A549 (cell line): Measurements from ENCODE around the gene RAPGEF5. TPM values are rescaled to one million over a fixed set of nuclear protein-coding genes. Genes with fewer than 3 reads are reported as not detected.

ENCODE experiments used
- ATAC-seq, 2 experiments: fragments of 200-7000 bp in 1 of 2; fragments of >200 bp in 1 of 2; cut with Nextera tagmentation in 1 of 2; cut with Tn5 transposase in 1 of 2; 3 replicates each; pipeline versions ENCODE4 v1.8.0 to v1.9.1; 2018 to 2020; ENCODE audit warnings: mild to moderate bottlenecking in 1 of 2, moderate library complexity in 1 of 2
- CTCF ChIA-PET: fragments of 300-600 bp; sonication (Branson Sonifier 250); formaldehyde crosslinking; extraction: SDS; loops from one replicate; lab custom pipeline; 2021; ENCODE audit warnings: antibody characterized with exemption, inconsistent platforms; lab: Yijun Ruan, JAX
- POLR2A ChIA-PET: fragments of 350-600 bp; formaldehyde crosslinking; extraction: SDS; loops from one replicate; lab custom pipeline; 2021; ENCODE audit warnings: antibody characterized with exemption, inconsistent platforms; lab: Yijun Ruan, JAX
- DNase-seq, 2 experiments: peaks; one replicate each; pipeline versions ENCODE4 v3.0.0 to v3.0.0-alpha.2; 2011 to 2016; ENCODE audit warnings: low read depth in 1 of 2, low spot score in 1 of 2
- FAIRE-seq: peaks from 2 replicates; lab custom pipeline; 2011; peaks lifted over from hg19 to GRCh38; lab: Jason Lieb, UNC
- H3K27ac ChIP-seq, 2 experiments: fragments of >200 bp; sonication (Bioruptor Twin); formaldehyde crosslinking; 3 replicates each; pipeline ENCODE4 v1.5.1; 2016 to 2017
- H3K4me1 ChIP-seq: fragments of >200 bp; sonication (Bioruptor Twin); formaldehyde crosslinking; 3 replicates; pipeline ENCODE4 v1.6.1; 2016
- H3K4me2 ChIP-seq: fragments of >200 bp; sonication (Bioruptor Twin); formaldehyde crosslinking; 3 replicates; pipeline ENCODE4 v1.6.1; 2016
- H3K4me3 ChIP-seq: fragments of >200 bp; sonication (Bioruptor Twin); formaldehyde crosslinking; 3 replicates; pipeline ENCODE4 v1.5.1; 2016
- H3K9me3 ChIP-seq: fragments of >200 bp; sonication (Bioruptor Twin); formaldehyde crosslinking; 3 replicates; pipeline ENCODE4 v1.6.1; 2016
- BHLHE40 ChIP-seq: IDR thresholded peaks from 2 replicates; pipeline ENCODE4 v1.6.1; 2012; ENCODE audit warnings: low read depth, low read length, inconsistent platforms
- CBX2 ChIP-seq: fragments of 200-600 bp; sonication (generic); IDR thresholded peaks from 2 replicates; pipeline ENCODE4 v1.6.1; 2016; ENCODE audit warnings: low read depth, mild to moderate bottlenecking, borderline replicate concordance
- CEBPB ChIP-seq, 2 experiments: fragments of >200 bp in 1 of 2; sonication (Bioruptor Twin) in 1 of 2; formaldehyde crosslinking in 1 of 2; IDR thresholded peaks; 2 replicates each; pipeline ENCODE4 v1.6.1; 2012 to 2016
- CHD2 ChIP-seq: fragments of 150-350 bp; IDR thresholded peaks from 2 replicates; pipeline ENCODE4 v1.6.1; 2014; ENCODE audit warnings: low read length; ENCODE audit not compliant: partially characterized antibody
- E2F6 ChIP-seq: IDR thresholded peaks from 2 replicates; pipeline ENCODE4 v1.6.1; 2012; ENCODE audit warnings: low read depth, borderline replicate concordance
- ESRRA ChIP-seq: fragments of 150-350 bp; IDR thresholded peaks from 2 replicates; pipeline ENCODE4 v1.6.1; 2014; ENCODE audit warnings: mild to moderate bottlenecking, low read length, borderline replicate concordance
- FOSL2 ChIP-seq, 2 experiments: fragments of 450-650 bp in 1 of 2; fragments of >200 bp in 1 of 2; sonication (Bioruptor Twin) in 1 of 2; formaldehyde crosslinking; IDR thresholded peaks; 2 replicates each; pipeline versions ENCODE4 v1.5.0 to v1.6.1; 2016 to 2020; ENCODE audit warnings: mild to moderate bottlenecking in 1 of 2, moderate library complexity in 1 of 2
- HDAC2 ChIP-seq: fragments of 200-600 bp; sonication (generic); IDR thresholded peaks from 2 replicates; pipeline ENCODE4 v1.6.1; 2016
- HEYL ChIP-seq: fragments of 250-450 bp; sonication (Bioruptor Pico); IDR thresholded peaks from 2 replicates; pipeline ENCODE4 v1.8.0; 2021; ENCODE audit warnings: mild to moderate bottlenecking, moderate library complexity
- HOXA7 ChIP-seq: fragments of 250-450 bp; sonication (Bioruptor Pico); IDR thresholded peaks from 2 replicates; pipeline ENCODE4 v1.5.0; 2020; ENCODE audit warnings: mild to moderate bottlenecking, moderate library complexity
- HOXB5 ChIP-seq: fragments of 250-450 bp; sonication (Bioruptor Pico); IDR thresholded peaks from 2 replicates; pipeline ENCODE4 v1.5.0; 2020; ENCODE audit warnings: mild to moderate bottlenecking, moderate library complexity
- MAFK ChIP-seq: fragments of 450-650 bp; IDR thresholded peaks from 2 replicates; pipeline ENCODE4 v1.6.1; 2014; ENCODE audit not compliant: partially characterized antibody
- NFE2L2 ChIP-seq: fragments of 150-350 bp; conservative IDR thresholded peaks from 2 replicates; pipeline ENCODE4 v1.6.1; 2014; ENCODE audit warnings: low read length
- PHF8 ChIP-seq: fragments of 200-600 bp; sonication (generic); IDR thresholded peaks from 2 replicates; pipeline ENCODE4 v1.6.1; 2016; ENCODE audit warnings: low read depth, mild to moderate bottlenecking, antibody characterized with exemption, moderate library complexity, borderline replicate concordance
- RNF2 ChIP-seq: fragments of 200-600 bp; sonication (generic); IDR thresholded peaks from 2 replicates; pipeline ENCODE4 v1.6.1; 2016; ENCODE audit warnings: low read depth, mild to moderate bottlenecking, antibody characterized with exemption, moderate library complexity, borderline replicate concordance
- TP53 ChIP-seq: fragments of 250-450 bp; sonication (Bioruptor Pico); IDR thresholded peaks from 2 replicates; pipeline ENCODE4 v1.5.0; 2021; ENCODE audit warnings: mild to moderate bottlenecking, moderate library complexity
- USF2 ChIP-seq: fragments of 450-650 bp; IDR thresholded peaks from 2 replicates; pipeline ENCODE4 v1.6.1; 2014; ENCODE audit warnings: antibody characterized with exemption
- ZFP36 ChIP-seq: fragments of 450-650 bp; IDR thresholded peaks from 2 replicates; pipeline ENCODE4 v1.6.1; 2014; ENCODE audit warnings: borderline replicate concordance; ENCODE audit not compliant: partially characterized antibody
- ZSCAN20 ChIP-seq: fragments of 250-450 bp; sonication (Bioruptor Pico); IDR thresholded peaks from 2 replicates; pipeline ENCODE4 v1.8.0; 2022; ENCODE audit warnings: mild to moderate bottlenecking, moderate library complexity
- WGBS: methylation state at CpG from one replicate; pipeline ENCODE4 v1.1.6; 2017; ENCODE audit errors: missing lambda C conversion rate; 5-methylcytosine and 5-hydroxymethylcytosine counted together
- polyA plus RNA-seq, 4 experiments: library from polyadenylated mRNA; depleted of rRNA in 3 of 4; stranded (reverse); fragments of >200 nt; fragmentation: RNase III in 1 of 4; extraction: RNeasy Plus Mini Kit Qiagen cat#74134 plus additional on column Dnase treatment in 1 of 4; gene quantifications; 2 replicates in 3 of 4; 3 replicates in 1 of 4; pipeline ENCODE4 v1.2.3, GENCODE V29; 2011 to 2017
- TF ChIP-seq, protein P1 (sequence below): fragments of 250-450 bp; sonication (Bioruptor Pico); IDR thresholded peaks from 2 replicates; pipeline ENCODE4 v1.5.0; 2021; ENCODE audit warnings: mild to moderate bottlenecking, moderate library complexity, borderline replicate concordance

RAPGEF5 gene
- polyA plus RNA-seq, 2 of the 4 experiments (the other 2 are of a cell fraction) = 0.03 to 0.14 TPM

DNA sequence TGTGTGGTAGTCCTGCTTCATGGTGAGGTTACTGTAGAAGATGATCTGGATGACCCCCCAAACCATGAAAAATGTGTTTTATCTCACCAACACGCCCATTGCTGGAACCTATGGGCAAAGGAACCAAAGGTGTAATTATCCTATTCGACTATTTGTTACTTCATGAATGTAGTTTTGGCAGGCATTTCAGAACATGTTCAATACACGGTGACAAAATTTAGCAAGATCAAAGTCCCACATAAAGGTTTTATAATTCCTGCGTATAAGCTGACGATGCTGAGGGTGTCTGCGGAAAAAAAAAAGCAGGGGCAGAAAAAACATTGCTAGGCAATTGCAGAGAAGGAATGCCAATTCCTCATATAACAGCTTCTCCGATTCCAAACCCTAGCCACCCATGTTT is 13.3 kb downstream of the RAPGEF5 start:
- WGBS = 23% methylated on average over 7 of the region's 7 CpGs
- TF ChIP-seq TP53 (CRISPR knock-in tag) (no peak), ESRRA (no peak), HDAC2 (no peak), E2F6 (no peak), CHD2 (no peak), FOSL2 (IDR thresholded peaks at IDR 0.05) (no peak), FOSL2 (CRISPR knock-in tag; IDR thresholded peaks at IDR 0.05) (no peak), HEYL (no peak), MAFK (no peak), ZFP36 (no peak), HOXB5 (CRISPR knock-in tag) (no peak), CBX2 (no peak)
- TF ChIP-seq, protein P1, sequence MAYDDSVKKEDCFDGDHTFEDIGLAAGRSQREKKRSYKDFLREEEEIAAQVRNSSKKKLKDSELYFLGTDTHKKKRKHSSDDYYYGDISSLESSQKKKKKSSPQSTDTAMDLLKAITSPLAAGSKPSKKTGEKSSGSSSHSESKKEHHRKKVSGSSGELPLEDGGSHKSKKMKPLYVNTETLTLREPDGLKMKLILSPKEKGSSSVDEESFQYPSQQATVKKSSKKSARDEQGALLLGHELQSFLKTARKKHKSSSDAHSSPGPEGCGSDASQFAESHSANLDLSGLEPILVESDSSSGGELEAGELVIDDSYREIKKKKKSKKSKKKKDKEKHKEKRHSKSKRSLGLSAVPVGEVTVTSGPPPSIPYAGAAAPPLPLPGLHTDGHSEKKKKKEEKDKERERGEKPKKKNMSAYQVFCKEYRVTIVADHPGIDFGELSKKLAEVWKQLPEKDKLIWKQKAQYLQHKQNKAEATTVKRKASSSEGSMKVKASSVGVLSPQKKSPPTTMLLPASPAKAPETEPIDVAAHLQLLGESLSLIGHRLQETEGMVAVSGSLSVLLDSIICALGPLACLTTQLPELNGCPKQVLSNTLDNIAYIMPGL (CRISPR knock-in tag) = no peak
- TF ChIP-seq, all 56 proteins: peak for 0
- no peak for FAIRE-seq

GRCh38 chr7:22343071-22343470 is 13.9 kb downstream of the RAPGEF5 start:
- CTCF ChIA-PET = no interaction called here
- H3K4me3 ChIP-seq = no peak overlapping the region
- ATAC-seq (no peak), FAIRE-seq (no peak), DNase-seq (no peak)
- no peaks in the 10 kb centered on the region for H3K4me1 ChIP-seq
- no peak for TF ChIP-seq NFE2L2
- no peak for TF ChIP-seq USF2
- TF ChIP-seq PHF8 = no peak
- no peak for TF ChIP-seq CEBPB (IDR thresholded peaks at IDR 0.05)
- TF ChIP-seq ZSCAN20 (CRISPR knock-in tag) = no peak
- POLR2A ChIA-PET = no interaction called here
- H3K9me3 ChIP-seq = no peaks in the 10 kb centered on the region
- H3K4me2 ChIP-seq = no peak overlapping the region
- 33% methylated on average over 5 of the region's 5 CpGs for WGBS
- no peak overlapping the region for H3K27ac ChIP-seq

More for the DNA sequence above, 13.3 kb downstream of the RAPGEF5 start:
- H3K4me2 ChIP-seq = no peak overlapping the region
- H3K4me3 ChIP-seq = no peak overlapping the region
- POLR2A ChIA-PET = no interaction called here
- H3K9me3 ChIP-seq = no peaks in the 10 kb centered on the region
- no peak overlapping the region for H3K27ac ChIP-seq
- no peaks in the 10 kb centered on the region for H3K4me1 ChIP-seq
- ATAC-seq (no peak), DNase-seq (no peak)
- CTCF ChIA-PET = no interaction called here

DNA sequence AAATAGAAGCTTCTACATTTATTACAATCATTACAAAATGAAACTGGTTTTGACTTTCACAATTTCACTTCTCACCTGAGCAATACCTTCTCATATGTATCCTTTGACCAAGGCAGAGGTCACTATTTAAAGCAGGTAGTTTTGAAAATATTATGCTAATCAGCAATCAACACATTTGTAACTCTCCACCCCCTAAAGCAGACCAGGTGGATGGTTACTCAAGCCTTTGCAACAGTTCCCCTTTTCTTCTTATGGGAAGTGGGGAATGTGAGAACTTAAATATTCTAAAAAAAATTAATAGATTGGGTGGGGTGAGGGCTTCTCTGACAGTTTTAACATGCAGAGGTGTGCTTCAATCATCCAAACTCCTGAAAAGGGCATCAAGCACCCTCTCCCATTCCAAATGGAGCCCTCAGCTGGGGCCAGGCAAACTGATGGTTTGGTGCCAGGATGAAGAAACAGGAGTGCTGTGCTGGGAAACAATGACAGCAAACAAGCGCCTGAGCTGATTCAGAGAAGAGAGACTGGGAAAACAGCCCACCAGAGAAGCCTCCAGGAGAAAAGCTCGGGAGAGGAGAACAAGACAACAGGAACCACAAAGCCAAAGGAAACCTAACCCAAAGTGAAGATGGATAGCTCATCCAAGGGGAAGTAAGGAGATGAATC is 17.1 kb downstream of the RAPGEF5 start:
- POLR2A ChIA-PET = no interaction called here
- Histone ChIP-seq H3K4me2 (no peak overlapping the region), H3K4me3 (no peak overlapping the region), H3K4me1 (no peaks in the 10 kb centered on the region), H3K9me3 (no peaks in the 10 kb centered on the region)
- no peak for ATAC-seq
- CTCF ChIA-PET = interaction anchor here (1.7 kb wide), 1 partner anchor 229 kb away, joined by 3 read pairs; no protein-coding TSS in a partner anchor
- no peak for FAIRE-seq
- TF ChIP-seq HOXA7 (CRISPR knock-in tag) = no peak
- TF ChIP-seq ZFP36 = no peak
- TF ChIP-seq CBX2 = no peak
- no peak for TF ChIP-seq BHLHE40
- TF ChIP-seq RNF2 = no peak
- TF ChIP-seq, all 56 proteins: peak for 0
- H3K27ac ChIP-seq = no peak overlapping the region
- DNase-seq = no peak
- WGBS = 13% methylated on average over 2 of the region's 2 CpGs
